ENCODE data around the gene CBFA2T3. TPM values are rescaled to one million over a fixed set of nuclear protein-coding genes. Genes with fewer than 3 reads are reported as not detected.

CBFA2T3 gene
- total RNA-seq, 2 donors from 2014 or later, result 3.2 to 4.4 TPM

DNA sequence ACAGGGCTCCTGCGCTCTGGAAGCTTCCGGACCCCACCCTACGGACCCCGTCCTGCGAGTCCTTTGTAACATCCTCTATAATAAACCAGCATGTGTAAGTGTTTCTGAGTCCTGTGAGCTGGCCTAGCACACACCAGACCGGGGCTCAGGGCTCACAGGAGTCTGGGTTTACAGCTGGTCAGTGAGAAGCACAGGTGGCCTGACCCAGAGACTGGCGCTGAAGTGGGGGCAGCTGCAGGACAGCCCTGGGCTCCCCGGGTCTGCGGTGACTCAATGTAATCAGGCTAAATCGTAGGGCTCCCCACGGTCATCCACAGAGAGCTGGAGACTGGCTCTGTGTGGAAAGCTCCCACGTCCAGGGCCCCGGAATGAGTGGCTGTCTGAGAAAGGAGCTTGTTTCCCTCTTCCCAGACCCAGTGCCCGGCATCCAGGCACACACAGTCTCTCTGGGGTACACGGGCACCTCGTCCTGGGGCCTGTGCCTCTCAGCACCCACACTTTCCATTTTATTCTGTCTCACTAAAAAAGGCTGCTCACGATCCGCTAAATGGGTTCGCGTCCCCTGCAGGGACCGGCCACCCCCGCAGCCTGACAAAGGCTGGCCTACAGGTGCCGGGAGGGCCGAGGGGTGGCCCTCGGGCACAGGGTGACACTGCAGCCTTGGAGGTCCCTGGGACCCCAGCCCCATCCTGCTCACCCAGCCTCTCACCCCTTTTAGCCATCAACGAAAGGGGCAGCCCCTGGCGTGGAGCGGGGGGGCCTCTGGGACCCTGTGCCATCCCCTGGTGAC lies 18.9 kb upstream of the CBFA2T3 start:
- peaks cover 8% of the 10 kb centered on the region for H3K4me1 Mint-ChIP-seq
- H3K36me3 Mint-ChIP-seq (ENCODE audit: low read depth), result peaks cover 5% of the 10 kb centered on the region
- DNase-seq, result no peak
- no peaks in the 10 kb centered on the region for H3K9me3 ChIP-seq (ENCODE audit: control insufficient read depth, low read length, poor library complexity, severe bottlenecking)
- no peak overlapping the region for H3K27ac Mint-ChIP-seq
- H3K27me3 Mint-ChIP-seq, result peaks cover 6% of the 10 kb centered on the region
- no peak for ATAC-seq
- H3K4me3 Mint-ChIP-seq, result no peak overlapping the region

DNA sequence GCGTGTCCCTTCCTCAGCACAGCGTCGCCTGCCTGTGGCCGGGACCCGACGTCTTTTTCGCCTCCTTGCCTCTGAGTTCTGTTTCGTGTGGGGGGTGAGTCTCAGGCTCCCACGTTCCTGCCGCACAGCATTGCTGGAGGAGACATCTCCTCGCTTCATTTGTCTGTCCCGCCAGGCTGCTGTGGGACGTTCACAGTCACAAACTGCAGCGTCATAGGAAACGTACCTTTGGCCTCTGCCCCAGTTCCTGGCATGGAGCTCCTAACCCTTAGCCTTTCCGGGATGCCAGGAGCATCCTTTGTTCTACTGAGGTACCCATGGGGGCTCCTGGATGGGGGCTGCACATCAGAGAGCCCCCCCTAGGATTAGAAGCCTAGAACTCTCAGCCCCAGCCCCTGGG lies 18.2 kb upstream of the CBFA2T3 start:
- DNase-seq (no peak), ATAC-seq (no peak)
- peaks cover 5% of the 10 kb centered on the region for H3K36me3 Mint-ChIP-seq (ENCODE audit: low read depth)
- H3K4me3 Mint-ChIP-seq, result no peak overlapping the region
- H3K27ac Mint-ChIP-seq, result no peak overlapping the region
- peaks cover 11% of the 10 kb centered on the region for H3K27me3 Mint-ChIP-seq
- H3K4me1 Mint-ChIP-seq, result peaks cover 8% of the 10 kb centered on the region
- H3K9me3 ChIP-seq (ENCODE audit: control insufficient read depth, low read length, poor library complexity, severe bottlenecking), result no peaks in the 10 kb centered on the region

- no peak overlapping the region for H3K4me3 Mint-ChIP-seq
- ATAC-seq, result no peak
Measured at GRCh38 chr16:88994695-88995094, 17.7 kb upstream of the CBFA2T3 start.

DNA sequence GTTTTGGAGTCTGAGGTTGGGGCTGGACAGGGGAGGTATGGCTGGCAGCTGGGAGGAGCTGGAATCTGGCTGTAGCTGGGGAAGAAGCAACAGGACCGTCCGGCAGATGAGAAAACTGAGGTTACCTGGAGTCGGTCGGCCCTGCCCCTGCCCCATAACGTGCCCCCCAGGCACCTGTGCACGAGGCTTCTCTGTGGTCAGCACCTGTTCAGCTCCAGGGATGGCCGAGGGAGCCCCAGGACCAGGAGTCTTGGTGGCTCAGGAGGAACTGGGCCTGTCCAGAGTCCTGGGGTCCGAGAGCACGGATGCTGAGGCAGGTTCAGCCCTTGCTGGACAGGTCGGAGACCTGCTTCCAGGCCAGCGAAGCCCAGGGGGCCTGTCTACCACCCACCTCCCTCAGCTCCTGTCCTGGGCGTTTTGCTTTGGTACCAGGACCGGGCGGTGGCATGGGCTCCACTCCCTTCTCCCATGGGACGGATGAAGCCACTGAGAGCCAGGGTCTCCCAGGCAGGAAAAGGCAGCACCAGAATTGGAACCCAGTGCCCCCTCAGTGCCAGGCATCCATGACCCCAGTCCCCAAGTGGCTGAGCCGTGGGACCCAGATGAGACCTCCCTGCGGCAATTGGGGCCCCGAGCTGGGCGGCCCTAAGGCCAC lies 17.1 kb upstream of the CBFA2T3 start:
- ATAC-seq (no peak), DNase-seq (no peak)
- Mint-ChIP-seq H3K27ac (no peak overlapping the region), H3K4me1 (peaks cover 2% of the 10 kb centered on the region), H3K36me3 (ENCODE audit: low read depth) (peaks cover 5% of the 10 kb centered on the region), H3K27me3 (peaks cover 11% of the 10 kb centered on the region), H3K4me3 (no peak overlapping the region)
- no peaks in the 10 kb centered on the region for H3K9me3 ChIP-seq (ENCODE audit: control insufficient read depth, low read length, poor library complexity, severe bottlenecking)

More at GRCh38 chr16:88994695-88995094, 17.7 kb upstream of the CBFA2T3 start:
- no peak for DNase-seq
- H3K9me3 ChIP-seq (ENCODE audit: control insufficient read depth, low read length, poor library complexity, severe bottlenecking), result no peaks in the 10 kb centered on the region
- no peak overlapping the region for H3K27ac Mint-ChIP-seq
- peaks cover 5% of the 10 kb centered on the region for H3K4me1 Mint-ChIP-seq
- peaks cover 11% of the 10 kb centered on the region for H3K27me3 Mint-ChIP-seq
- H3K36me3 Mint-ChIP-seq (ENCODE audit: low read depth), result peaks cover 5% of the 10 kb centered on the region

GRCh38 chr16:88993166-88993761 lies 16.3 kb upstream of the CBFA2T3 start:
- Mint-ChIP-seq H3K27me3 (peaks cover 11% of the 10 kb centered on the region), H3K36me3 (ENCODE audit: low read depth) (peaks cover 5% of the 10 kb centered on the region), H3K4me1 (no peaks in the 10 kb centered on the region), H3K4me3 (no peak overlapping the region), H3K27ac (no peak overlapping the region)
- no peaks in the 10 kb centered on the region for H3K9me3 ChIP-seq (ENCODE audit: control insufficient read depth, low read length, poor library complexity, severe bottlenecking)
- ATAC-seq, result no peak
- DNase-seq, result no peak

DNA sequence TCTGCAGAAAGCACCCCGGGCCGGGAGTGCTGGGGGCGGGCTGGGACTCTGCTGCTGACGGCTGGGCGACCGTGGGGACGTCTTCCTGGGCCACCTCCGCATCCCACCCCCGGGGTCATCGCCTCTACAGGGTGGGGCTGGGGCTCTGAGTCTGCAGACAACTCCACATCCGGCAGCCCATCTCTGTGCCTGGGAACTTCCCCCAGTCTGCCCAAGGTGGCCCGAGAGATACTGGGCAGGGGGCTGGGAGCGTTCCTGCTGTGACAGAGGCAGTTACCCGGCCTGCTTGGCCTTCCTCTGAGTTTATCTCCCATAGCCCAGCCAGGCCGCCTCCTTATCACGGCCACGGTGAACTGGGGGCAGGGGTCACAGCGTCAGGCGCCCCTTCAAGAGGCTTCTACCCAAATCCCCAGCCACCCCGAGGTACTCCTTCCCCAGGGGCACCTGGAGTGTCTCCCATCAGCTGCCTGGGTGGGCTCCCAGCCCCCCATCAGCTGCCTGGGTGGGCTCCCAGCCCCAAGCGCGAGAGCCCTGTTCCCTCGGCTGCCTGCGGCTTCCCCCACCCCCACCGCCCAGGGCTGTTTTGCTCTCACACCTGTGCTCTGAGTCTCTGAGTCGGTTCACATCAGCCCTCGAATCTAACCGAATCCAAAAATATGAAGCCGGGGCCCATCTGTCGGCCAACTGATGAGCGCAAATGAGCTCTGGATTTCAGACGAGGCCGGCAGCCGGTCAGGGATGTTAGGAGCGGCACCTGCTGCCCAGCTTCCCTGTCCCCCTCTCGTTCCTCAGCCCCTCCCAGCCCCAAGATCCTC lies 15.6 kb upstream of the CBFA2T3 start:
- peaks cover 3% of the 10 kb centered on the region for H3K36me3 Mint-ChIP-seq (ENCODE audit: low read depth)
- peaks cover 2% of the 10 kb centered on the region for H3K4me1 Mint-ChIP-seq
- no peak overlapping the region for H3K27ac Mint-ChIP-seq
- DNase-seq, result no peak
- ATAC-seq, result no peak
- no peaks in the 10 kb centered on the region for H3K9me3 ChIP-seq (ENCODE audit: control insufficient read depth, low read length, poor library complexity, severe bottlenecking)
- peaks cover 18% of the 10 kb centered on the region for H3K27me3 Mint-ChIP-seq
- no peak overlapping the region for H3K4me3 Mint-ChIP-seq

DNA sequence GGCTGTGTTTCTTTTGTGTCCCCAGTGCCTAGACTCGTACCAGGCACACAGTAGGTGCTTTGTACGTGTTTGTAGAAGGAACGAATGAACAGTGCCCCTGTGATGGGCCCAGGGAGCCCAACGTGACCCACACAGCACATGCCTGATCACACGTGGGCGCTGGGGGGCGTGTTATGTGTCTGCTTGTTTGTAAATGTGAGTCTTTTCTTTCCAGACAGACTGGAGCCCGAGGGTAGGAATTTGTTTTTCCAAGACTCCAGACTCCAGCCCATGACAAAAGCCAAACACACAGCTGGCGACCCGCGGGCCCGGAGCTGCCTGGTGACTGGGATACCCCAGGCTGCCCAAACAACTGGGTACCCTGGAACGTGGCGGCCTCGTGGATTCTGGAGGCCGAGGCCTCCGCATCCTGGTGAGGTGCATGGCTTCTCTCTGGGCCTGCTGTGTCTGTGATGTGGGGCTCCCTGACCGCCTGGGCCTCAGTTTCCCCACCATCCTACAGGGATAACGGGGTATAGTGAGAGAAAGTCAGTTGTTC lies 14.9 kb upstream of the CBFA2T3 start:
- Mint-ChIP-seq H3K27ac (no peak overlapping the region), H3K4me3 (no peak overlapping the region), H3K27me3 (peaks cover 24% of the 10 kb centered on the region), H3K4me1 (peaks cover 5% of the 10 kb centered on the region), H3K36me3 (ENCODE audit: low read depth) (no peaks in the 10 kb centered on the region)
- DNase-seq (no peak), ATAC-seq (no peak)
- H3K9me3 ChIP-seq (ENCODE audit: control insufficient read depth, low read length, poor library complexity, severe bottlenecking), result no peaks in the 10 kb centered on the region

DNA sequence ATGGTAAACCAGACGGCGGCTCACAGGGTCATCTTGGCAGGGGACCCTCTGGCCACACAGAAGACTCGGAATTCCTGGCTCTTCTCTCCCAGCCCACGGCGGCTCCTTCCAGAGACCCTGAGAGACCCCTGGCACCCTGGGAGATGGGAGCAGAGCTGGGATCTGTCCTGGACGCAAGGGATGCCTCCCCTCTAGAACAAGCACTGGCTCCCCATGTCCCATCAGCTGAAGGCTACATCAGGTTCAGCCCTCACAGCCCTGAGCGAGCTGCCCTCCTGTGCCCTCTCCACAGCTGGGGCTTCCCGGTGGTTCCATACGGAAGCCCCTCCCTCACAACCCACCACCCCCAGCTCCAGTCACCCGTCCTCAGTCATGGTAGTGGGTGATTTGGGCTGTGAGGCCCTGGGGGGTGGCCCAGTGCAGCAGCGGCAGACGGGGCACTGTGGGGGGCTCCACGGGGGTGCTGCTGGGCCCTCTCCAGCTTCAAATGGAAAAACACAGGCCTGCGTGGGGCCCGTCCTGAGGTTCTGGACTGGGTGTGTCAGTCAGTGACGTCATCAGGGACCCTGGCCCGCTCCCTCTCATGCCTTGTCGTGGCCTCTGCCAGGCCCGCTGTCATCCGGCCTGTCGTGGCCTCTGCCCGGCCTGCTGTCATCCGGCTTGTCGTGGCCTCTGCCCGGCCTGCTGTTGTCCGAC lies 13.0 kb upstream of the CBFA2T3 start:
- Mint-ChIP-seq H3K36me3 (ENCODE audit: low read depth) (no peaks in the 10 kb centered on the region), H3K4me3 (no peak overlapping the region), H3K27me3 (peaks cover 19% of the 10 kb centered on the region), H3K4me1 (peaks cover 5% of the 10 kb centered on the region), H3K27ac (no peak overlapping the region)
- H3K9me3 ChIP-seq (ENCODE audit: control insufficient read depth, low read length, poor library complexity, severe bottlenecking), result no peaks in the 10 kb centered on the region
- no peak for DNase-seq
- no peak for ATAC-seq

GRCh38 chr16:88988980-88989811 lies 12.2 kb upstream of the CBFA2T3 start:
- DNase-seq, result no peak
- Mint-ChIP-seq H3K27me3 (peaks cover 18% of the 10 kb centered on the region), H3K27ac (no peak overlapping the region), H3K4me1 (peaks cover 5% of the 10 kb centered on the region), H3K36me3 (ENCODE audit: low read depth) (no peaks in the 10 kb centered on the region), H3K4me3 (no peak overlapping the region)
- ATAC-seq, result no peak
- no peaks in the 10 kb centered on the region for H3K9me3 ChIP-seq (ENCODE audit: control insufficient read depth, low read length, poor library complexity, severe bottlenecking)

- H3K27ac Mint-ChIP-seq, result no peak overlapping the region
- peaks cover 6% of the 10 kb centered on the region for H3K4me1 Mint-ChIP-seq
- H3K27me3 Mint-ChIP-seq, result peaks cover 22% of the 10 kb centered on the region
- H3K36me3 Mint-ChIP-seq (ENCODE audit: low read depth), result no peaks in the 10 kb centered on the region
- DNase-seq (no peak), ATAC-seq (no peak)
- H3K4me3 Mint-ChIP-seq, result no peak overlapping the region
- no peaks in the 10 kb centered on the region for H3K9me3 ChIP-seq (ENCODE audit: control insufficient read depth, low read length, poor library complexity, severe bottlenecking)
Measured at GRCh38 chr16:88985521-88985920, 8.5 kb upstream of the CBFA2T3 start.

DNA sequence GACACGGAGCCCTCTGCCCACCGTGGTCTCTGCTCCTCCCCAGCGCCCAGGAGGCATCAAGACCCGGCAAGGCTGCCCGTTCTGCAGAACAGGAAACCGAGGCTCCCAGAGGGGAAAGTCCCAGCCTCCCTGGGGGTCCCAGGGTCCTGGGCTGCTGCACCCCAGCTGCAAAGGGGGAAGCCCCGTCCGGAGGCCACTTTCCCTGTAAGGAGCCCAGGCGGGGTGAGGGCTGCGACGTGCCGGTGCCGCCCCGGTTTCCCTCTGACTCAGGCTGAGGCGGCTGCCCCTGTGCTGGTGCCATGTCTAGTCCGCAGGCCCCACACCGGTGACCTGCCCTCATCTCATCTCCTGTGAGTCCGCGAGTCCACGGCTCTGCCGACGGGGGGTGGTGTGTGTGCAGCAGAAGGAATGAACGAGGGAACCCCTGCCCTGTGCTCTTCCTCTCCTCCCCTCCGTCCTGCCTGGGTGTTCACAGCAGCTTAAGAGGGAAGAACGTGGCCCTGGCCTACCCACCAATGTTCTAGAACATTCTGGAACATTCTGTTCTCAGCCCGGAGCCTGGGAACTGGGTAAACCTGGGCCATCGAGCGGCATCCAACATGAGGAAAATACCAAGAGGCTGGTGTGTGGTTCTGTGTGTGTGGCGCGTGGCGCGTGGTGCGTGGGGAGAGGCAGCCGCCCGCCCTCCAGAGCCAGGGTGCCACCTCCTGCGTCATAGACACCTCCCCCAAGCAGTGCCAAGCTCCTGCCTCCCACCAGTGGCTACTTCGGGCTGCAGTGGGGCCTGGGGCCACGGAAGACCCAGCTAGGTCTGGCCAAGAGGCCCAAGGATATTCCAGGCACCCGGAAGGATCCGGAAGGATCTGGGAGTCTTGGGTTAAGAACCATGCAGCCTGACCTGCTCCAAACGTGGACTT lies 7.0 kb upstream of the CBFA2T3 start:
- Mint-ChIP-seq H3K27ac (no peak overlapping the region), H3K4me1 (peaks cover 6% of the 10 kb centered on the region), H3K36me3 (ENCODE audit: low read depth) (no peaks in the 10 kb centered on the region), H3K27me3 (peaks cover 19% of the 10 kb centered on the region), H3K4me3 (no peak overlapping the region)
- DNase-seq (no peak), ATAC-seq (no peak)
- no peaks in the 10 kb centered on the region for H3K9me3 ChIP-seq (ENCODE audit: control insufficient read depth, low read length, poor library complexity, severe bottlenecking)

All from T-helper 17 cell (primary cell).